NCI-H1694 treated with DMSO at 0.1 percent for 48 hours (cell line): ENCODE results near the gene GCC2.
"Not testable (repeated sequence)": the region's sequence is repeated elsewhere in the genome, so short reads cannot be mapped to it uniquely, and the experiment has no call there.

ENCODE experiments used
- DNase-seq: peaks from one replicate; lab custom pipeline; 2025; lab: John Stamatoyannopoulos, UW

GCC2 gene

GRCh38 chr2:108444941-108445840, 3.8 kb upstream of the GCC2 start:
- DNase-seq, result no peak

GRCh38 chr2:108446703-108447102, 2.3 kb upstream of the GCC2 start:
- DNase-seq, result no peak

GRCh38 chr2:108447947-108448677, 894 bp upstream of the GCC2 start:
- no peak for DNase-seq

- no peak for DNase-seq
These were observed 564 bp downstream of the GCC2 start for GRCh38 chr2:108449410-108450130.

- no peak for DNase-seq
These were observed 1.9 kb downstream of the GCC2 start for GRCh38 chr2:108450863-108451262.

- no peak for DNase-seq
These were observed 3.0 kb downstream of the GCC2 start for GRCh38 chr2:108451976-108452375.

- DNase-seq, result not testable (repeated sequence)
These were observed 4.5 kb downstream of the GCC2 start for GRCh38 chr2:108453530-108453929.

GRCh38 chr2:108454440-108454839, 5.4 kb downstream of the GCC2 start:
- DNase-seq, result no peak

GRCh38 chr2:108455571-108455970, 6.6 kb downstream of the GCC2 start:
- DNase-seq, result no peak

GRCh38 chr2:108458082-108458481, 9.1 kb downstream of the GCC2 start:
- DNase-seq, result no peak

GRCh38 chr2:108459441-108459840, 10.4 kb downstream of the GCC2 start:
- DNase-seq, result no peak

GRCh38 chr2:108460345-108461037, 11.5 kb downstream of the GCC2 start:
- DNase-seq, result no peak

- DNase-seq, result no peak
These were observed 28.1 kb downstream of the GCC2 start for GRCh38 chr2:108477099-108477498.

GRCh38 chr2:108485253-108485652, 36.2 kb downstream of the GCC2 start:
- DNase-seq, result no peak

GRCh38 chr2:108490506-108491122, 41.6 kb downstream of the GCC2 start:
- no peak for DNase-seq

- no peak for DNase-seq
These were observed 42.8 kb downstream of the GCC2 start for GRCh38 chr2:108491848-108492247.

GRCh38 chr2:108492364-108492763, 43.4 kb downstream of the GCC2 start:
- DNase-seq, result no peak

- DNase-seq, result not testable (repeated sequence)
These were observed 47.2 kb downstream of the GCC2 start for GRCh38 chr2:108496167-108496566.

- not testable (repeated sequence) for DNase-seq
These were observed 58.6 kb downstream of the GCC2 start for GRCh38 chr2:108507620-108508019.

GRCh38 chr2:108512431-108512830, 63.4 kb downstream of the GCC2 start:
- DNase-seq, result not testable (repeated sequence)

- DNase-seq, result not testable (repeated sequence)
These were observed 65.5 kb downstream of the GCC2 start for GRCh38 chr2:108514478-108514877.
